Glutamatergic neuron (in vitro differentiated cells): Measurements from ENCODE around the gene ITSN1. TPM values are rescaled to one million over a fixed set of nuclear protein-coding genes. Genes with fewer than 3 reads are reported as not detected.
"Not testable (repeated sequence)": the region's sequence is repeated elsewhere in the genome, so short reads cannot be mapped to it uniquely, and the experiment has no call there.

Experiments used
- DNase-seq: peaks from one replicate; pipeline ENCODE4 v3.0.0; 2022
- H3K27ac Mint-ChIP-seq: one replicate; pipeline ENCODE4 v1.8.0; 2020; ENCODE audit warnings: mild to moderate bottlenecking, mixed read lengths, inconsistent platforms; ENCODE audit not compliant: unreplicated experiment
- H3K27me3 Mint-ChIP-seq: one replicate; pipeline ENCODE4 v1.8.0; 2020; ENCODE audit warnings: mild to moderate bottlenecking, moderate library complexity, mixed read lengths, inconsistent platforms; ENCODE audit not compliant: unreplicated experiment
- H3K36me3 Mint-ChIP-seq: one replicate; pipeline ENCODE4 v1.8.0; 2020; ENCODE audit warnings: mild to moderate bottlenecking, mixed read lengths, inconsistent platforms; ENCODE audit not compliant: unreplicated experiment
- H3K4me1 Mint-ChIP-seq: one replicate; pipeline ENCODE4 v1.8.0; 2020; ENCODE audit warnings: mild to moderate bottlenecking, low read depth, mixed read lengths, inconsistent platforms; ENCODE audit not compliant: unreplicated experiment
- H3K4me3 Mint-ChIP-seq: one replicate; pipeline ENCODE4 v1.8.0; 2020; ENCODE audit warnings: mild to moderate bottlenecking, mixed read lengths, inconsistent platforms; ENCODE audit not compliant: unreplicated experiment
- H3K9me3 Mint-ChIP-seq: one replicate; pipeline ENCODE4 v1.8.0; 2020; ENCODE audit warnings: mild to moderate bottlenecking, moderate library complexity, mixed read lengths, inconsistent platforms; ENCODE audit not compliant: unreplicated experiment
- CTCF ChIP-seq: fragments of 200-600 bp; sonication (generic); IDR thresholded peaks from one replicate; pipeline ENCODE4 v1.5.0; 2021; ENCODE audit not compliant: partially characterized antibody, unreplicated experiment
- total RNA-seq: library from RNA; stranded (reverse); fragmentation: NEBNext Ultra II Directional; extraction: Animal tissue kit (Norgen Biotek cat#: 25700); gene quantifications from one replicate; pipeline ENCODE4 v1.2.1, GENCODE V29; 2021; ENCODE audit not compliant: unreplicated experiment

ITSN1 gene
- total RNA-seq, 1 donor from 2014 or later: 89.1 TPM

- no peak for TF ChIP-seq CTCF
- H3K27me3 Mint-ChIP-seq: peaks cover 6% of the 10 kb centered on the region
- peaks cover 8% of the 10 kb centered on the region for H3K9me3 Mint-ChIP-seq
- H3K4me1 Mint-ChIP-seq: peaks cover 15% of the 10 kb centered on the region
- no peak for DNase-seq
- no peak overlapping the region for H3K4me3 Mint-ChIP-seq
- no peak overlapping the region for H3K27ac Mint-ChIP-seq
- no peaks in the 10 kb centered on the region for H3K36me3 Mint-ChIP-seq
Measured at GRCh38 chr21:33917421-33917820, 275.1 kb downstream of the ITSN1 start.

GRCh38 chr21:33924079-33924765, 281.9 kb downstream of the ITSN1 start:
- Mint-ChIP-seq H3K27ac (peak overlapping the region; percentile 8), H3K27me3 (no peaks in the 10 kb centered on the region), H3K4me1 (no peaks in the 10 kb centered on the region), H3K36me3 (no peaks in the 10 kb centered on the region), H3K4me3 (no peak overlapping the region), H3K9me3 (no peaks in the 10 kb centered on the region)
- peak; percentile 93 for DNase-seq
- peak; percentile 86 for TF ChIP-seq CTCF

- no peaks in the 10 kb centered on the region for H3K4me1 Mint-ChIP-seq
- H3K4me3 Mint-ChIP-seq: no peak overlapping the region
- TF ChIP-seq CTCF: no peak
- H3K9me3 Mint-ChIP-seq: no peaks in the 10 kb centered on the region
- no peaks in the 10 kb centered on the region for H3K36me3 Mint-ChIP-seq
- DNase-seq: no peak
- no peak overlapping the region for H3K27ac Mint-ChIP-seq
- no peaks in the 10 kb centered on the region for H3K27me3 Mint-ChIP-seq
Measured at GRCh38 chr21:33924766-33925100, 282.4 kb downstream of the ITSN1 start.

GRCh38 chr21:33926248-33926647, 283.9 kb downstream of the ITSN1 start:
- H3K4me1 Mint-ChIP-seq, H3K27ac Mint-ChIP-seq, DNase-seq, H3K27me3 Mint-ChIP-seq, H3K4me3 Mint-ChIP-seq, H3K9me3 Mint-ChIP-seq, H3K36me3 Mint-ChIP-seq: not testable (repeated sequence)

GRCh38 chr21:33931052-33931798, 288.9 kb downstream of the ITSN1 start:
- not testable (repeated sequence) for H3K27me3 Mint-ChIP-seq, H3K9me3 Mint-ChIP-seq, H3K4me1 Mint-ChIP-seq, DNase-seq
- Mint-ChIP-seq H3K36me3 (peaks cover 10% of the 10 kb centered on the region), H3K27ac (peak overlapping the region; percentile 97), H3K4me3 (peak overlapping the region; percentile 88)

- Mint-ChIP-seq H3K4me1 (peaks cover 3% of the 10 kb centered on the region), H3K4me3 (peak overlapping the region; percentile 88), H3K27me3 (peaks cover 4% of the 10 kb centered on the region), H3K27ac (peak overlapping the region; percentile 97), H3K36me3 (peaks cover 10% of the 10 kb centered on the region), H3K9me3 (peaks cover 1% of the 10 kb centered on the region)
- DNase-seq: no peak
- no peak for TF ChIP-seq CTCF
Measured at GRCh38 chr21:33931799-33932390, 289.6 kb downstream of the ITSN1 start.
